T-helper 9 cell (primary cell): ENCODE results near the gene TEX28.
A peak's percentile ranks its signal among the peaks of the same experiment; 100 is the strongest.
"Not testable (repeated sequence)": the region's sequence is repeated elsewhere in the genome, so short reads cannot be mapped to it uniquely, and the experiment has no call there.

ENCODE experiments used
- DNase-seq: peaks from one replicate; pipeline ENCODE4 v3.0.0-alpha.2; 2020

The TEX28 gene

GRCh38 chrX:154310616-154311536 is 16.0 kb upstream of the TEX28 start:
- no peak for DNase-seq

GRCh38 chrX:154309041-154309775 is 14.3 kb upstream of the TEX28 start:
- DNase-seq, result no peak

- peak; percentile 78 for DNase-seq
Observed at GRCh38 chrX:154308108-154308946, 13.4 kb upstream of the TEX28 start.

- no peak for DNase-seq
Observed at GRCh38 chrX:154307202-154307601, 12.3 kb upstream of the TEX28 start.

- no peak for DNase-seq
Observed at GRCh38 chrX:154305541-154306205, 10.7 kb upstream of the TEX28 start.

GRCh38 chrX:154304846-154305245 is 9.9 kb upstream of the TEX28 start:
- no peak for DNase-seq

GRCh38 chrX:154303476-154303875 is 8.6 kb upstream of the TEX28 start:
- no peak for DNase-seq

- DNase-seq, result not testable (repeated sequence)
Observed at GRCh38 chrX:154302998-154303397, 8.1 kb upstream of the TEX28 start.

GRCh38 chrX:154300816-154301215 is 5.9 kb upstream of the TEX28 start:
- DNase-seq, result no peak

GRCh38 chrX:154298312-154298711 is 3.4 kb upstream of the TEX28 start:
- DNase-seq, result no peak

GRCh38 chrX:154296731-154297130 is 1.8 kb upstream of the TEX28 start:
- DNase-seq, result no peak

GRCh38 chrX:154295664-154296310 is 863 bp upstream of the TEX28 start, which contains the start of gene TKTL1:
TKTL1 (plus strand) TSS chrX:154295795; CDS start chrX:154295860, 65 bp downstream.
- DNase-seq, result no peak

- DNase-seq, result not testable (repeated sequence)
Observed at GRCh38 chrX:154286406-154286805, 8.5 kb downstream of the TEX28 start.

- DNase-seq, result not testable (repeated sequence)
Observed at GRCh38 chrX:154284489-154285338, 10.2 kb downstream of the TEX28 start.

- DNase-seq, result not testable (repeated sequence)
Observed at GRCh38 chrX:154269245-154269644, 25.7 kb downstream of the TEX28 start.

- DNase-seq, result not testable (repeated sequence)
Observed at GRCh38 chrX:154263072-154263471, 31.9 kb downstream of the TEX28 start.

- DNase-seq, result not testable (repeated sequence)
Observed at GRCh38 chrX:154258711-154259110, 36.2 kb downstream of the TEX28 start.

- not testable (repeated sequence) for DNase-seq
Observed at GRCh38 chrX:154257282-154257681, 37.6 kb downstream of the TEX28 start, which contains the start of gene OPN1MW3. OPN1MW3 (plus strand) TSS chrX:154257582; CDS start chrX:154257620, 38 bp downstream.

GRCh38 chrX:154248076-154248475 is 46.8 kb downstream of the TEX28 start:
- DNase-seq, result not testable (repeated sequence)

GRCh38 chrX:154247377-154248045 is 47.4 kb downstream of the TEX28 start:
- not testable (repeated sequence) for DNase-seq
